Omental fat pad (tissue), 4 donors: ENCODE measurements around the gene MAPK12. TPM values are rescaled to one million over a fixed set of nuclear protein-coding genes. Genes with fewer than 3 reads are reported as not detected.

Experiments used
- ATAC-seq: fragments of 150-250 bp; one replicate; pipeline ENCODE4 v1.9.1; 2016; ENCODE audit warnings: mild to moderate bottlenecking, moderate library complexity; ENCODE audit not compliant: low FRiP score
- DNase-seq: peaks from one replicate; pipeline ENCODE4 v3.0.0-alpha.2; 2019; ENCODE audit warnings: low spot score
- total RNA-seq, 4 donors: library from RNA; depleted of rRNA; stranded (reverse); fragments of >200 nt; gene quantifications; one replicate each; pipeline ENCODE4 v1.1.0, GENCODE V29; 2016
- TF ChIP-seq, protein P1 (sequence below), 3 donors: fragments of 450-650 bp; IDR thresholded peaks; one replicate each; pipeline ENCODE4 v1.5.1; 2016 to 2017; ENCODE audit warnings: antibody characterized with exemption in 3 of 3, mild to moderate bottlenecking in 3 of 3, moderate library complexity in 2 of 3

Gene MAPK12
- total RNA-seq, 4 donors from 2014 or later, result 7.9 to 31.1 (median 17.8) TPM

DNA sequence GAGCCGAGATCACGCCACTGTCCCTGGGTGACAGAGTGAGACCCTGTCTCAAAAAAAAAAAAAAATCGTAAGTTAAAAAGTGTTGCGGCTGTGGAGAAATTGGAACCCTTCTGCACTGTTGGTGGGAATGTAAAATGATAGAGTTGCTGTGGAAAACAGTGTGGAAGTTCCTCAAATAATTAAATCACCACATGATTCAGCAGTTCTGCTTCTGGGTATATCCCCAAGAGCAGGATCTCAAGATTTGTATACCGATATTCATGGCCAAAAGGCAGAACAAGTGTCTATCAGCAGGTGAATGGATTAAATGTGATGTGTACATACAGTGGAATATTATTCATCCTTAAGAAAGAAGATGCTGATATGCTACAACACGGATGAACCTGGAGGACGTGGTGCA, 56.9 kb downstream of the MAPK12 start:
- TF ChIP-seq, protein P1, sequence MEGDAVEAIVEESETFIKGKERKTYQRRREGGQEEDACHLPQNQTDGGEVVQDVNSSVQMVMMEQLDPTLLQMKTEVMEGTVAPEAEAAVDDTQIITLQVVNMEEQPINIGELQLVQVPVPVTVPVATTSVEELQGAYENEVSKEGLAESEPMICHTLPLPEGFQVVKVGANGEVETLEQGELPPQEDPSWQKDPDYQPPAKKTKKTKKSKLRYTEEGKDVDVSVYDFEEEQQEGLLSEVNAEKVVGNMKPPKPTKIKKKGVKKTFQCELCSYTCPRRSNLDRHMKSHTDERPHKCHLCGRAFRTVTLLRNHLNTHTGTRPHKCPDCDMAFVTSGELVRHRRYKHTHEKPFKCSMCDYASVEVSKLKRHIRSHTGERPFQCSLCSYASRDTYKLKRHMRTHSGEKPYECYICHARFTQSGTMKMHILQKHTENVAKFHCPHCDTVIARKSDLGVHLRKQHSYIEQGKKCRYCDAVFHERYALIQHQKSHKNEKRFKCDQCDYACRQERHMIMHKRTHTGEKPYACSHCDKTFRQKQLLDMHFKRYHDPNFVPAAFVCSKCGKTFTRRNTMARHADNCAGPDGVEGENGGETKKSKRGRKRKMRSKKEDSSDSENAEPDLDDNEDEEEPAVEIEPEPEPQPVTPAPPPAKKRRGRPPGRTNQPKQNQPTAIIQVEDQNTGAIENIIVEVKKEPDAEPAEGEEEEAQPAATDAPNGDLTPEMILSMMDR (IDR thresholded peaks at IDR 0.05), result no peak
- DNase-seq (no peak), ATAC-seq (no peak)

DNA sequence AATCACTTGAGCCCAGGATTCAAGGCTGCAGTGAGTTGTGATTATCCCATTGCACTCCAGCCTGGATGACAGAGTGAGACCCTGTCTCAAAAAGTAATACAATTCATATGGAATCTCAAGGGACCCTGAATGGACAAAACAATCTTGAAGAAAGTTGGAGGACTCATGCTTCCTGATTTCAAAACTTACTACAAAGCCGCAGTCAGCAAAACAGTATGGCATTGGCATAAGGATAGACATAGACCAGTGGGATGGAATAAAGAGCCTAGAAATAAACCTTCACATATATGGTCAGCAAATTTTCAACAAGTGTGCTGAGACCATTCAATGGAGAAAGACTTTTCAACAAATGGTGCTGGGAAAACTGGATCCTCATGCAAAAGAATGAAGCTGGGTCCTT, 58.2 kb downstream of the MAPK12 start:
- no peak for DNase-seq
- no peak for ATAC-seq
- TF ChIP-seq, protein P1 (IDR thresholded peaks at IDR 0.05), result no peak

Other genes starting within 250 kb of the MAPK12 start
- gene IL17REL, start 248.9 kb downstream of the MAPK12 start, total RNA-seq, result not detected
- not detected for gene TTLL8, start 203.4 kb downstream of the MAPK12 start, total RNA-seq
- gene MLC1, start 176.3 kb downstream of the MAPK12 start, total RNA-seq, result under 1 TPM in 1 of 4 donors, not detected in 3; 0.44 TPM
- 1 to 10 TPM in 2 of 4 donors, under 1 TPM in 2; 0.36 to 2.5 (median 0.97) TPM for gene MOV10L1, start 171.7 kb downstream of the MAPK12 start, total RNA-seq
- 1 to 10 TPM; 1.3 to 1.8 (median 1.6) TPM for gene PANX2, start 91.0 kb downstream of the MAPK12 start, total RNA-seq
- 10 to 100 TPM; 18.3 to 43.1 (median 28.4) TPM for gene TRABD, start 75.8 kb downstream of the MAPK12 start, total RNA-seq
- 10 to 100 TPM; 21.2 to 38.3 (median 31.9) TPM for gene SELENOO, start 60.7 kb downstream of the MAPK12 start, total RNA-seq
- 10 to 100 TPM; 32.7 to 52.2 (median 33.5) TPM for gene TUBGCP6, start 16.7 kb downstream of the MAPK12 start, total RNA-seq
- gene HDAC10, start 10.4 kb downstream of the MAPK12 start, total RNA-seq, result 10 to 100 TPM; 18.4 to 53.8 (median 23.6) TPM
- 10 to 100 TPM; 12.1 to 38.9 (median 20.4) TPM for gene MAPK11, start 8.7 kb upstream of the MAPK12 start, total RNA-seq
- gene PLXNB2, start 46.0 kb upstream of the MAPK12 start, total RNA-seq, result 100 to 1,000 TPM in 3 of 4 donors, 10 to 100 TPM in 1; 91.4 to 130 (median 115) TPM
- gene DENND6B, start 65.3 kb upstream of the MAPK12 start, total RNA-seq, result 1 to 10 TPM; 2.2 to 3.1 (median 2.7) TPM
- gene PPP6R2, start 81.6 kb upstream of the MAPK12 start, total RNA-seq, result 10 to 100 TPM; 35.6 to 64.6 (median 41.7) TPM
- gene SBF1, start 213.4 kb upstream of the MAPK12 start, total RNA-seq, result 10 to 100 TPM; 37.5 to 66.8 (median 43.8) TPM
- gene ADM2, start 219.9 kb upstream of the MAPK12 start, total RNA-seq, result under 1 TPM in 1 of 4 donors, not detected in 3; 0.12 TPM
- gene MIOX, start 225.2 kb upstream of the MAPK12 start, total RNA-seq, result not detected
- 10 to 100 TPM; 50.8 to 54.9 (median 51.7) TPM for gene LMF2, start 246.0 kb upstream of the MAPK12 start, total RNA-seq
- gene NCAPH2, start 246.5 kb upstream of the MAPK12 start, total RNA-seq, result 10 to 100 TPM; 27.7 to 48.2 (median 29.5) TPM